ENCODE results near the gene ZPR1.

The ZPR1 gene

GRCh38 chr11:116742104-116742503 is 45.7 kb downstream of the ZPR1 start:
- DNase-seq (ENCODE audit: low read depth, low spot score) = peak; percentile 35

DNA sequence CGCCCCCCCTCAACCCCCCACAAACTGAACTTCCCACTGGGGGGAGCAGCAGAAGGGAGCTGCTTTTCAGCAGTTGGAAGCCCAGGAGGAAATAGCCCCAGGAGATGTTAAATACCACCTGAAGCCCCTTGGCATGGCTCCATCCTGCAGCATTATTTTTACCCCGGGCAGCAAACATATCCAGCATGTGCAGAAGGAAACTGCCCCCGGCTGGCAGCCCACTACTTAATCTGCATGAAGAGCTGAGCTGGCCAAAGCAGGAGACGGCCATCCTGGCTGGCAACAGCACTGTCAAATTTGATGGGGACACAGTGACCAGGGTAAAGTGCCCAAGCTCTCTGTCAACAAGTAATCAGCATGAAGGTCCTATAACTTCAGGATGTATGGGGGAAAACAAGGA is 47.1 kb downstream of the ZPR1 start:
- H3K4me3 ChIP-seq (ENCODE audit: low read depth, low read length) = no peak overlapping the region
- DNase-seq (ENCODE audit: low read depth, low spot score) = no peak
- in situ Hi-C loops (cut with HindIII; ENCODE audit: low sequenced_read_pairs) = no loop called here
- TF ChIP-seq, protein P1, sequence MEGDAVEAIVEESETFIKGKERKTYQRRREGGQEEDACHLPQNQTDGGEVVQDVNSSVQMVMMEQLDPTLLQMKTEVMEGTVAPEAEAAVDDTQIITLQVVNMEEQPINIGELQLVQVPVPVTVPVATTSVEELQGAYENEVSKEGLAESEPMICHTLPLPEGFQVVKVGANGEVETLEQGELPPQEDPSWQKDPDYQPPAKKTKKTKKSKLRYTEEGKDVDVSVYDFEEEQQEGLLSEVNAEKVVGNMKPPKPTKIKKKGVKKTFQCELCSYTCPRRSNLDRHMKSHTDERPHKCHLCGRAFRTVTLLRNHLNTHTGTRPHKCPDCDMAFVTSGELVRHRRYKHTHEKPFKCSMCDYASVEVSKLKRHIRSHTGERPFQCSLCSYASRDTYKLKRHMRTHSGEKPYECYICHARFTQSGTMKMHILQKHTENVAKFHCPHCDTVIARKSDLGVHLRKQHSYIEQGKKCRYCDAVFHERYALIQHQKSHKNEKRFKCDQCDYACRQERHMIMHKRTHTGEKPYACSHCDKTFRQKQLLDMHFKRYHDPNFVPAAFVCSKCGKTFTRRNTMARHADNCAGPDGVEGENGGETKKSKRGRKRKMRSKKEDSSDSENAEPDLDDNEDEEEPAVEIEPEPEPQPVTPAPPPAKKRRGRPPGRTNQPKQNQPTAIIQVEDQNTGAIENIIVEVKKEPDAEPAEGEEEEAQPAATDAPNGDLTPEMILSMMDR (IDR thresholded peaks at IDR 0.05; ENCODE audit: low read depth, low read length) = no peak

More at GRCh38 chr11:116742104-116742503, 45.7 kb downstream of the ZPR1 start:
- H3K4me3 ChIP-seq (ENCODE audit: low read depth, low read length) = no peak overlapping the region
- in situ Hi-C loops (cut with HindIII; ENCODE audit: low sequenced_read_pairs) = no loop called here
- TF ChIP-seq, protein P1 (IDR thresholded peaks at IDR 0.05; ENCODE audit: low read depth, low read length) = no peak

- TF ChIP-seq, protein P1 (IDR thresholded peaks at IDR 0.05; ENCODE audit: low read depth, low read length) = no peak
- in situ Hi-C loops (cut with HindIII; ENCODE audit: low sequenced_read_pairs) = no loop called here
- H3K4me3 ChIP-seq (ENCODE audit: low read depth, low read length) = no peak overlapping the region
- DNase-seq (ENCODE audit: low read depth, low spot score) = no peak
These were observed 48.8 kb downstream of the ZPR1 start for GRCh38 chr11:116738975-116739374.

GRCh38 chr11:116736763-116737162 is 51.1 kb downstream of the ZPR1 start:
- no peak overlapping the region for H3K4me3 ChIP-seq (ENCODE audit: low read depth, low read length)
- in situ Hi-C loops (cut with HindIII; ENCODE audit: low sequenced_read_pairs) = no loop called here
- TF ChIP-seq, protein P1 (IDR thresholded peaks at IDR 0.05; ENCODE audit: low read depth, low read length) = no peak
- no peak for DNase-seq (ENCODE audit: low read depth, low spot score)

GRCh38 chr11:116733969-116734508 is 53.8 kb downstream of the ZPR1 start:
- no peak overlapping the region for H3K4me3 ChIP-seq (ENCODE audit: low read depth, low read length)
- DNase-seq (ENCODE audit: low read depth, low spot score) = no peak
- TF ChIP-seq, protein P1 (IDR thresholded peaks at IDR 0.05; ENCODE audit: low read depth, low read length) = no peak
- in situ Hi-C loops (cut with HindIII; ENCODE audit: low sequenced_read_pairs) = no loop called here

DNA sequence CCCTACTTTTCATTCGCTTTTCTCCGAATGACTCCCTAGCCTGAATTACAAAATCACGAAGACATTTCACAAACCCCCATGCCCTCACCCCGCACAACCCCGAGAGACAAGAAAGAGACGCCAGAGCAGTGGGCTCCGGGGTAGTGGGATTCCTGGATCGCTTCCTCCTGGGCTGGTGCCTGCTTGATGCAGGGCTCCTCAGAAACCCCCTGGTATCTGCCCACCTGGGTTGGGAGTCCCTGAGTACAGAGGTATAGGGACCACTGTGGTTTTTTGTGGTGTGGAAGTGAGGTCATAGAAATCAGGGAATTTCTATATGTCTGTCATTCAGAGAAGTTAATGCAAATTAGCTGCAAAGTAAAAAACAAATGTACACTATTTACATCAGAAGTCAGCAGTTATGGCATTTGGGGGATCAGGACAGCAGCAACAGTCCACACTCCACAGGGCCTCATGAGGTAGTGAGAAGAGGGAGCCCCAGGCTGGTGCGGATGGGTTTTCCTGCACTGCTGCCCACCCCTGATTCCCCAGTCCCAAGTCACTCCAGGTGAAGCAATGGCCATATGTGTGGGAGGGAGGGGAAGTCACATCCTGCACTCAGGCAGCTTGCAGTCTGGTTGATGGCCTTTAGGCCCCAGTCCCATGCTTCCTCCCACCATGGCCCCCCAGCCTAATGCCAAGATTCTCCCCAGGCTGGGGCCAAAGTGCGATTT is 54.6 kb downstream of the ZPR1 start:
- no peak for DNase-seq (ENCODE audit: low read depth, low spot score)
- TF ChIP-seq, protein P1 (IDR thresholded peaks at IDR 0.05; ENCODE audit: low read depth, low read length) = no peak
- in situ Hi-C loops (cut with HindIII; ENCODE audit: low sequenced_read_pairs) = no loop called here
- H3K4me3 ChIP-seq (ENCODE audit: low read depth, low read length) = no peak overlapping the region

Measured in astrocyte of the spinal cord (primary cell).